GM12878 (cell line): Measurements from ENCODE around the gene C2orf74.

ENCODE experiments used
- ATF3 ChIP-seq: IDR thresholded peaks from 2 replicates; pipeline ENCODE4 v1.6.1; 2011; ENCODE audit warnings: low read depth, mild to moderate bottlenecking, low read length, moderate library complexity, borderline replicate concordance; ENCODE audit errors: extremely low read depth
- BCLAF1 ChIP-seq: fragments of 450-650 bp; IDR thresholded peaks from 2 replicates; pipeline ENCODE4 v1.6.1; 2017; ENCODE audit warnings: antibody characterized with exemption, mild to moderate bottlenecking, moderate library complexity
- CTCF ChIP-seq, 3 experiments: IDR thresholded peaks in 2 of 3; conservative IDR thresholded peaks in 1 of 3; 2 replicates each; pipeline ENCODE4 v1.5.1; 2011; ENCODE audit warnings: low read depth in 3 of 3, low read length in 3 of 3, mild to moderate bottlenecking in 3 of 3, control low read depth in 2 of 3, moderate library complexity in 2 of 3, inconsistent platforms in 1 of 3, mixed read lengths in 1 of 3; ENCODE audit not compliant: control insufficient read depth in 2 of 3, insufficient read depth in 1 of 3; ENCODE audit errors: extremely low read depth in 1 of 3
- EGR1 ChIP-seq, 2 experiments: IDR thresholded peaks; 1 replicate in 1 of 2; 2 replicates in 1 of 2; pipeline ENCODE4 v1.6.1; 2011 to 2012; ENCODE audit warnings: low read depth in 2 of 2, low read length in 2 of 2, borderline replicate concordance in 1 of 2, mild to moderate bottlenecking in 1 of 2, moderate library complexity in 1 of 2
- EZH2 ChIP-seq: IDR thresholded peaks from 2 replicates; pipeline ENCODE4 v1.6.1; 2012; ENCODE audit warnings: low read depth, mild to moderate bottlenecking, control low read depth, inconsistent platforms, low read length, borderline replicate concordance; ENCODE audit not compliant: control insufficient read depth
- GABPA ChIP-seq: IDR thresholded peaks from 2 replicates; pipeline ENCODE4 v1.6.1; 2014; ENCODE audit warnings: antibody characterized with exemption, low read depth, mild to moderate bottlenecking, inconsistent platforms
- IKZF2 ChIP-seq, 2 experiments: fragments of 450-650 bp; IDR thresholded peaks; 2 replicates each; pipeline ENCODE4 v1.6.1; 2017; ENCODE audit warnings: mild to moderate bottlenecking in 2 of 2, moderate library complexity in 2 of 2
- NFYB ChIP-seq: IDR thresholded peaks from 2 replicates; pipeline ENCODE4 v1.6.1; 2011; ENCODE audit warnings: low read depth, mild to moderate bottlenecking, low read length, improper control_type of control experiment, moderate library complexity; ENCODE audit not compliant: insufficient read depth
- PML ChIP-seq: IDR thresholded peaks from 2 replicates; pipeline ENCODE4 v1.6.1; 2012; ENCODE audit warnings: low read length, inconsistent platforms
- RB1 ChIP-seq: fragments of 450-650 bp; formaldehyde crosslinking; IDR thresholded peaks from 2 replicates; pipeline ENCODE4 v1.6.1; 2017; ENCODE audit warnings: mild to moderate bottlenecking, borderline replicate concordance
- REST ChIP-seq: IDR thresholded peaks from 2 replicates; pipeline ENCODE4 v1.6.1; 2012; ENCODE audit warnings: mild to moderate bottlenecking, low read depth, low read length
- SUZ12 ChIP-seq: fragments of 200-600 bp; sonication (generic); IDR thresholded peaks from one replicate; pipeline ENCODE4 v1.6.1; 2018; ENCODE audit warnings: antibody characterized with exemption, mild to moderate bottlenecking; ENCODE audit not compliant: unreplicated experiment

GRCh38 chr2:61161888-61162287 lies at the start of gene C2orf74:
- no peak for TF ChIP-seq NFYB
- TF ChIP-seq GABPA = no peak
- TF ChIP-seq EGR1 (IDR thresholded peaks at IDR 0.05; ENCODE audit: borderline replicate concordance in 1 of 2, low read depth in 2 of 2, low read length in 2 of 2) = no peak
- TF ChIP-seq RB1 = no peak
- TF ChIP-seq IKZF2 (IDR thresholded peaks at IDR 0.05) = no peak
- no peak for TF ChIP-seq REST
- TF ChIP-seq ATF3 = no peak
- no peak for TF ChIP-seq EZH2
- no peak for TF ChIP-seq PML
- no peak for TF ChIP-seq SUZ12
- no peak for TF ChIP-seq CTCF (IDR thresholded peaks at IDR 0.05 in 2 of 3, conservative IDR thresholded peaks at IDR 0.05 in 1 of 3; ENCODE audit: control insufficient read depth in 2 of 3, extremely low read depth in 1 of 3, insufficient read depth in 1 of 3, low read depth in 3 of 3, low read length in 3 of 3)
- no peak for TF ChIP-seq BCLAF1
